ENCODE measurements around the gene CAPZA3.
"Not testable (repeated sequence)": the region's sequence is repeated elsewhere in the genome, so short reads cannot be mapped to it uniquely, and the experiment has no call there.

The CAPZA3 gene, protein sequence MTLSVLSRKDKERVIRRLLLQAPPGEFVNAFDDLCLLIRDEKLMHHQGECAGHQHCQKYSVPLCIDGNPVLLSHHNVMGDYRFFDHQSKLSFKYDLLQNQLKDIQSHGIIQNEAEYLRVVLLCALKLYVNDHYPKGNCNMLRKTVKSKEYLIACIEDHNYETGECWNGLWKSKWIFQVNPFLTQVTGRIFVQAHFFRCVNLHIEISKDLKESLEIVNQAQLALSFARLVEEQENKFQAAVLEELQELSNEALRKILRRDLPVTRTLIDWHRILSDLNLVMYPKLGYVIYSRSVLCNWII

DNA sequence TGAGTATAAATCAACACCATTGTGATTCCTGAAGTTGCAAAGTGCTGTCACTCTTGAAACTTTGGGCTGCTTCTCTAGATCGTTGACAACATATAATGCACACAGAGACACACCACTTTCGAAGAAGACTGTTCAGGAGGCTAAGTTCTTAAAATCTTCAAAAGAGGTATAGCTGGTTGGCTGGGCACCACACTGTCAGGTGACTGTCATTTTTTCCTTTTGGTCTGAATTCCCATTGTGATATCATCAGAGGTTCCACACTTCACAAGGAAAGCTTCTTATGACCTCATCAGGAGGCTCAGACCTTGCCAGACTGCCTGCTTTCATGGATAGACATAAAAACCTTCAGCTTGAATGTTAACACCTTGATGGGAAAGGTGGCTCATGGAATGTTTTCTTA, at the start of gene CAPZA3, which contains the start of gene PLCZ1:
Gene CAPZA3 (plus strand): TSS at position 301 of the 400 bp plus-strand sequence. CDS start 150 bp downstream, outside the sequence.
Gene PLCZ1 (minus strand): TSS at position 194 of the 400 bp plus-strand sequence. CDS start 641 bp downstream, outside the sequence.
- no peak for DNase-seq
- ATAC-seq (replicated peaks) = no peak
- H3K4me1 Mint-ChIP-seq = no peaks in the 10 kb centered on the region
- H3K36me3 Mint-ChIP-seq = no peaks in the 10 kb centered on the region
- no peak within 1 kb of the TSS for H3K27ac Mint-ChIP-seq
- H3K27me3 Mint-ChIP-seq = no peaks in the 10 kb centered on the region
- no peak within 1 kb of the TSS for H3K4me3 Mint-ChIP-seq
- peaks cover 5% of the 10 kb centered on the region in 2 donors for H3K9me3 Mint-ChIP-seq

DNA sequence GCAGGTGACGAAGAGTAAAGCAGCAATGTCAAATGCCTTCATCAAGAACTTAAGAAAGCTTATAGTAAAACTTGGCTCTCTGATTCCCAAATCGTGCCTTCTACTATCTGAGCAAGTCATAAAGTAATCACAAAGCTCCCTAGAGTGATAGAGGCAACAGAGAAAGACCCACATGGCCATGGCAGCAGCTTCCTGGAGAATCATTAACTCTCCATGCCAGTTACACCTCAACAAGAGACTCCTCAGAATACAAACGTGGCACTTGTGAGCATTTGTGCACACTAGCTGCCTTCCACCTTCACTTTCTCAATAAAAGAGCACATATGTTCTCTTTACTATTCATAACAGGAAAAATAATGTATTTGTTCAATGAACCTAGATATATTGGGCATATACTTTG, 48.1 kb upstream of the CAPZA3 start:
- ATAC-seq (replicated peaks) = no peak
- H3K4me3 Mint-ChIP-seq = no peak overlapping the region

DNA sequence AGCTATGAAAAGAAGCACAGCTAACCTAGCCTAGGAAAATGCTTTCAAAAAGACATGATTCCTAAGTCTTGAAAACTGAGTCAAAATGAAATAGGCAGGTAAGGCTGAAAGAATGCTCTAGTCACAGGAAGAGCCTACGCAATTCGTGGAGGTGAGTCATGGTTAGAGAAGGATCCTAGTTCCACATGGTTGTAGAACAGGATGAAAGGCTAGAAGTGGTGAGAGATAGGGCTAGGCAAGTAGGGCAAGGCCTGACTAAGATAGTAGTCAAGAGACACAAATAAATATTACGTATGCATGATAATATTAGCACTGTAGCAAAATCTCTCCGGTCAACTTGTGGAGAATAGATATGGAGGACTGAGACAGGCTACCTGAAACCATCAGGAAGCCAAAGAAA, 47.3 kb upstream of the CAPZA3 start:
- DNase-seq = no peak
- Mint-ChIP-seq H3K36me3 (no peaks in the 10 kb centered on the region), H3K4me1 (no peaks in the 10 kb centered on the region)

More for the DNA sequence above, 48.1 kb upstream of the CAPZA3 start:
- Mint-ChIP-seq H3K4me1 (no peaks in the 10 kb centered on the region), H3K36me3 (no peaks in the 10 kb centered on the region), H3K27me3 (no peaks in the 10 kb centered on the region), H3K9me3 (peaks cover 6 to 8% of the 10 kb centered on the region in 2 donors), H3K27ac (no peak overlapping the region)
- DNase-seq = no peak

DNA sequence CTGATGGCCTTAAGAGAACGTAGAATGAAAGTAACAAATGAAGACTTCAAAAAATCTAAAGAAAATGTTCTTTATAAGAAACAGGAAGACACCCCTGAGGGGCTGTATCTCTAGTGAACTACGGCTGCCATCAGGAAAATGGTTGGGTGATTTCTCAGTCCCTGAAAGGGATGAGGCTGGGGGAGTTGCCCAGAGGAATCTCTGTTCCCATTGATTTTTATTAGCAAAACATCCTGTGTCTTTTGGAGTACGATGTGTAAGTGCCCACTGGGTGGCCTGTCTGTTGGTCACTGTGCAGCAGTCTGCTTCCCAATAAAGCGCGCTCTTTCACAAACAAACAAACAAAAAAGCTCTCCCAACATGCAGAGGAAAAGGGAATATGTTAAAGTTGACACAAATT, 43.9 kb upstream of the CAPZA3 start:
- H3K27ac Mint-ChIP-seq; ATAC-seq (replicated peaks); H3K36me3 Mint-ChIP-seq; H3K27me3 Mint-ChIP-seq; DNase-seq; H3K4me3 Mint-ChIP-seq; H3K4me1 Mint-ChIP-seq; H3K9me3 Mint-ChIP-seq: not testable (repeated sequence)

More for the DNA sequence above, 47.3 kb upstream of the CAPZA3 start:
- H3K27me3 Mint-ChIP-seq = no peaks in the 10 kb centered on the region
- no peak overlapping the region for H3K27ac Mint-ChIP-seq
- no peak overlapping the region for H3K4me3 Mint-ChIP-seq
- ATAC-seq (replicated peaks) = no peak
- peaks cover 6 to 8% of the 10 kb centered on the region in 2 donors for H3K9me3 Mint-ChIP-seq

DNA sequence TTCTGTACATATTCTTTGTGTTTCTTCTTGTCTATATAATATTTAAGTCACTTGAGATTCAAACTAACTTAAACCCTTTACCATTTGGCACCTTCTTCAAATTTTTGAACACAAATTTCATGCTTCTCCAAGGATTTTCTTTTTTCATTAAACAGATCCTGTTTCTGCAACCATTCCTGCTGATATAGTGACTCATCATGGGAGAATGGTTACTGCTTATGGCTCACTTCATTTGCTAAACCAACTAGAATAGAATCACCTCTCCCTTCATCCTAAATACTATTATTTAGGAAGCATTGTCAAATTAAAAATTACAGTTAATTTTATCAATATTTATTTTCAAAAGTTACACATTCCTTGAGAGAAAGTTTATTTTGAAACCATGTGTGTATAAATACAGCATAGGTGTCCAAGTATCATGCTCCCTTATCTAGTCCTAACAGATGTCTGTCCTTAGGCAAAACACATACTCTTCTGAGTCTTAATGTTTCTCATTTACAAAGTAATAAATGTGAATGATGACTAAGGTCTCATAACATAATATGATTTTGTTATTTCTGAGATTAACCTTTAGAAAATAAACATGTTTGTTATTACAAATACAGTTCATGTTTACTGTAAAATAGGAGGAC, 40.8 kb upstream of the CAPZA3 start:
- ATAC-seq (replicated peaks) (no peak), DNase-seq (no peak)
- no peak overlapping the region for H3K27ac Mint-ChIP-seq
- no peaks in the 10 kb centered on the region for H3K27me3 Mint-ChIP-seq
- H3K36me3 Mint-ChIP-seq = no peaks in the 10 kb centered on the region
- peaks cover 4 to 8% of the 10 kb centered on the region in 2 donors for H3K9me3 Mint-ChIP-seq
- no peaks in the 10 kb centered on the region for H3K4me1 Mint-ChIP-seq
- no peak overlapping the region for H3K4me3 Mint-ChIP-seq

DNA sequence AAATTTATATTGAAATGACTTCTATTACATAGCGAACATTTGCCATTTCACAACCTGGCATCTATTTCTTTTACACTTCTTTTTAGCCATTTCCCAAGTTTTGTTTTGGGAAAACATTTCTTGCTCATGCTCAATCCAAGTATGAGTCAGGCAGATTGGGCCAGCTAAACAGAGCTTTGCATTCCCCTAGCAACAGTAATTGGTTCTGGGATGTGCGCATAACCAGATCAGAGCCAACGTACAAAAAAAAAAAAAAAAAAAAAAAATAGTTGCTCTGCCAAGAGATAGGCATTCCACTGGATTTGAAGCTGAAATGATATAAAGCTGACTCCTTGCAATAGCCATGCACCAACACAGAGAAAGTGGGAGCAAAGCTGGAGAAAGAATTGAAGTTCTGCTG, 37.6 kb upstream of the CAPZA3 start:
- ATAC-seq (replicated peaks) = no peak
- no peaks in the 10 kb centered on the region for H3K27me3 Mint-ChIP-seq
- no peak for DNase-seq
- H3K36me3 Mint-ChIP-seq = no peaks in the 10 kb centered on the region
- H3K9me3 Mint-ChIP-seq = peaks cover 0 to 10% of the 10 kb centered on the region in 2 donors
- no peak overlapping the region for H3K4me3 Mint-ChIP-seq
- no peak overlapping the region for H3K27ac Mint-ChIP-seq
- no peaks in the 10 kb centered on the region for H3K4me1 Mint-ChIP-seq

DNA sequence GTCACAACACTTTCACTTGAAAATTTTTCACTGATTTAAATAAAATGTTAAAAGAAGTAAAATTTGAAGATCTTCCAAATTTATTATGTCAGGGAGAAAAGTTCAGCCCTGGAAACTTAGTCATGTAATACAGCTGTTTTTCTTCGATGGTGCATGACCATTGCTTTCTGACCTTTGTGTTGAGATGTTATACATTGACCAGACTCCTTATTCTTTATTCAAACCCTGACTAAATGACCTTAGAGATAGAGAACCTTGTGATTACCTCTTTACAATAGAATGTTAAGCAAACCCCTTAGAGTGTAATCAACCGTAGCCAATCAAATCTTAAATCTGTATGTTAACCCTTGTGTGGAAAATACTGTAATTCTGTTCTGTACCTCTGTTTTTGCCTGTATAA, 34.6 kb upstream of the CAPZA3 start:
- Mint-ChIP-seq H3K36me3 (no peaks in the 10 kb centered on the region), H3K27me3 (no peaks in the 10 kb centered on the region), H3K9me3 (peaks cover 5 to 14% of the 10 kb centered on the region in 2 donors), H3K27ac (no peak overlapping the region), H3K4me3 (no peak overlapping the region), H3K4me1 (no peaks in the 10 kb centered on the region)
- no peak for ATAC-seq (replicated peaks)
- no peak for DNase-seq

DNA sequence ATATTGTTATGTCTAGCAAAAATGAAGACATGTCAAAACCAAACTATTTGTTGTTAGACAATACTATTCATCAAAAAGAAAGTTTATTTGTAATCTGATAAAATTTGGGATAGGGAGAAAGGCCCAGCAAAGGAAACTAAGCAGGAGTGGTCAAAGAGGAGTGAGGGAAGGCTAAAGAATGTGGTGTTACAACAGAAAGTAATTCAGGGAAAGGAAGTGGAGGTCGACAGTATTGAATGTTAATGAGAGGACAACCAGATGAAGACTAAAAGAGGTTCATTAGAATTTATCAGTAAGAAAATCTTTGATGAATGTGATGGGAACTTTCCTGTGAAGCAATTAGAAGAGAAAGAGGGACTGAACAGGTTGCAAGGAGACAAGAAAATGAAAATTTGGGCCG, 34.0 kb upstream of the CAPZA3 start:
- Mint-ChIP-seq H3K4me3 (no peak overlapping the region), H3K4me1 (no peaks in the 10 kb centered on the region), H3K27me3 (no peaks in the 10 kb centered on the region), H3K27ac (no peak overlapping the region), H3K9me3 (peaks cover 5 to 15% of the 10 kb centered on the region in 2 donors), H3K36me3 (no peaks in the 10 kb centered on the region)
- no peak for ATAC-seq (replicated peaks)
- no peak for DNase-seq

DNA sequence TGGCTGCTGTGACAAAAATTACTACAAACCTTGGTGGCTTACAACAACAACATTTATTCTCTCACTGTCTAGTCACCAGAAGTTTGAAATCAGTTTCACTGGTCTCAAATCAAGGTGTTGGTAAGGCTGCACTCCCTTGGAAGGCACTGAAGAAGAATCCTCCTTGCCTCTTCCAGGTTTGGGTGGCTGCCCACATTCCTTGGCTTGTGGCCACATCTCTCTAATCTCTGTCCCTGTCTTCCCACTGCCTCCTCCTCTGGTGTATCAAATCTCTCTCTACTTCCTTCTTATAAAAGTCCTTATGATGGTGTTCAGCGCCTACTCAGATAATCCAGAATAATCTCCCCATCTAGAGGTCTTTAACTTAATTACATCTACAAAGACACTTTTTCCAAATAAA, 31.1 kb upstream of the CAPZA3 start:
- Mint-ChIP-seq H3K27me3 (no peaks in the 10 kb centered on the region), H3K27ac (no peak overlapping the region), H3K4me1 (no peaks in the 10 kb centered on the region), H3K9me3 (peaks cover 10 to 17% of the 10 kb centered on the region in 2 donors), H3K36me3 (no peaks in the 10 kb centered on the region), H3K4me3 (no peak overlapping the region)
- DNase-seq = no peak
- no peak for ATAC-seq (replicated peaks)

DNA sequence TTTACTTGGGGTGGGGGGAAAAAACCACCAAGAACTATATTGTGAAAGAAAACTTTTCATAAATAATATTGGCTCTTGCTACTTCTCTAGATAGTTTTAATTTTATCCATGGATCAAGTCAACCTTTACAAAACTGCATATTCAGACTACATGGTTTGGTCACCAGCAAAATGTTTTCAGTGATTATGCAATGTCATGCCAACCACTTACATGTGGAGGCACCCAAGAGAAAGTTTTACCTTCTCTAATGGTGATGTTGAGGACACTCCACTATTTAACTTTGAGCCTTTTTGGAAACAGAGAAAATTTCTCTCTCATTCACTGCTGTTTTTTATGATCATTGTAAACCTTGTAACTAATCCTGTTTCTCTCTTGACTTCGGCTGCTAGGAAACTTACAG, 21.7 kb upstream of the CAPZA3 start:
- no peaks in the 10 kb centered on the region for H3K4me1 Mint-ChIP-seq
- H3K36me3 Mint-ChIP-seq = no peaks in the 10 kb centered on the region
- H3K27ac Mint-ChIP-seq = no peak overlapping the region

DNA sequence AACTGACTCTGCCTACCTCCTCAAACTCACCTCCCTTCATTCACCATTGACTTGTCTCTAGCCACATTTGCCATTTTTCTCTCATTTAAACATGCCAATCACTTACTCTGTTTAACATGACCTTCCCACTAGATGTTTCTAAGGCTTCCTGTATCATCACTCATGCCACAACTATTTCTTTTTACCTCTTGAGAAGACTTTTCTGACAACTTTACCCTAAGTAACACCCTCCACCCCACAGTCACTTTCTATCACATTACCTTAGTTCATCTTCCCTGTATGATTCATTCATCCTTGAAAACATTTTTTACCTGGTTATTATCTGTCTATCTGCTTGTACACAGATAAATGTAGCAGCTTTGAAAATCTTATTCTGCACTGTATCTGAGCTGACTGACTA, 19.5 kb upstream of the CAPZA3 start:
- H3K4me1 Mint-ChIP-seq = no peaks in the 10 kb centered on the region

More for the DNA sequence above, 21.7 kb upstream of the CAPZA3 start:
- H3K9me3 Mint-ChIP-seq = peaks cover 0 to 1% of the 10 kb centered on the region in 2 donors
- no peak overlapping the region for H3K4me3 Mint-ChIP-seq
- DNase-seq (no peak), ATAC-seq (replicated peaks) (no peak)
- H3K27me3 Mint-ChIP-seq = no peaks in the 10 kb centered on the region

DNA sequence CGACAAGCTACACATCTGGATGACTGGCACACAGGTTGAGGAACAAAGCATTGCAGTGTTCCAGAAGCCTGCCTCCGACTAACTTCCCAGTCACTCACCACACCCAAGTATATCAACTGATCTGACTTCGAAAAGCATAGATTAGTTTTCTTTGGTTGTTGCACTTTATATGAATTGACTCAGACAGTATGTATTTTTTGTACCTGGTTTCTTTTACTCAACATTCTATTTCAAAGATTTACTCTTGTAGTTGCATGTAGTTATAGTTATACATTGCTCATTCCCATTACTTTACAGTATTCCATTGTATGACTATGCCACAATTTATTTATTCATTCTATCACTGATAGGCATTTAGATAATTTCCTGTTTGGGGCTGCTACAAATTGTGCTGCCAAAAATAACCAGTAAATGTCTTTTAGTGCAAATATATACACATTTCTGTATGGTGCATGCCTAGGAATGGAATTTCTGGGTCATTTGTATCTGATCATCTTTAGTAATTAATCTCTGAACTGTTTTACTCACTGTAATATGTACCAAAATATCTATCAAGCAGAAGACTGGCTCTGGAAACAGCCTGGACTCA, 17.9 kb upstream of the CAPZA3 start:
- Mint-ChIP-seq H3K27ac (no peak overlapping the region), H3K9me3 (peaks cover 3 to 7% of the 10 kb centered on the region in 2 donors), H3K36me3 (no peaks in the 10 kb centered on the region), H3K4me3 (no peak overlapping the region), H3K27me3 (no peaks in the 10 kb centered on the region), H3K4me1 (no peaks in the 10 kb centered on the region)
- DNase-seq = no peak
- ATAC-seq (replicated peaks) = no peak

More for the DNA sequence above, 19.5 kb upstream of the CAPZA3 start:
- no peak for DNase-seq
- Mint-ChIP-seq H3K9me3 (peaks cover 0 to 1% of the 10 kb centered on the region in 2 donors), H3K4me3 (no peak overlapping the region), H3K27ac (no peak overlapping the region), H3K27me3 (no peaks in the 10 kb centered on the region), H3K36me3 (no peaks in the 10 kb centered on the region)
- ATAC-seq (replicated peaks) = no peak

DNA sequence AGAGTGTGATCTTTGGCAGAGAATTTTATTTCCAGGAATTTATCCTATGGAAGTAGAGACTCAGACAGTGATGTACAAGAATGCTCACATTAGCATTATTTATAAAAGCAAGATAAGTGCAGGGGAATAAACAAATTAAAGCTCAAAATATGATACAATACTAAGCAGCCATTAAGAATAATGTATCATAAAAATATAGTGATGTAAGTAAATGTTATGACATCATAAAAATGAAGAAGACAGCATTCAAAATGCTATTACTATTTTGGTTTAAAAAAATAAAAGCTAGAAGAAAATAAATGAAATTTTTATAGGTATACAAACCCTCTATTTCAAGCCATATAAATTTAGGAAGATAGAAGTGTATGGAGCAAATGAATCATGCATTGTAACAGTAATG, 17.2 kb upstream of the CAPZA3 start:
- Mint-ChIP-seq H3K4me1 (no peaks in the 10 kb centered on the region), H3K27me3 (no peaks in the 10 kb centered on the region), H3K27ac (no peak overlapping the region), H3K9me3 (peaks cover 3 to 7% of the 10 kb centered on the region in 2 donors), H3K4me3 (no peak overlapping the region), H3K36me3 (no peaks in the 10 kb centered on the region)
- no peak for ATAC-seq (replicated peaks)
- DNase-seq = no peak

DNA sequence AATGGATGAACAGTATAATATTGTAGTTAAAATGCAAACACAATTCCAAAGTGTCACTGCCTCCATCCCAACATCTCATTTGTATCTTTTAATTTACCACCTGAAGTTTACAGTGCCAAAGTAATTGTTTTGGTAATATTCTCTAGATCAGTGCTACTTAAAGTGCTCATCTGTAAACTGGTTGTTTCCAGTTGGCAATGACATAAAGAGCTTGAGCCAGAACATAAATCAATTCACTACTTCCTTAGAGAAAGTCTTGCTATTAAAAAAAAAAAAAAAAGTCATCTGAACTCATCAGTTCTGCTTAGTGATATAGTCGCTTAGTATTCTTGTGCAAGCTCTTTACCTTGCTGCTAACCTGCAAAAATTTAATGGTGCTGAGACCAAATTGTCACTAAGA, 16.5 kb upstream of the CAPZA3 start:
- no peak for ATAC-seq (replicated peaks)
- Mint-ChIP-seq H3K4me3 (no peak overlapping the region), H3K36me3 (no peaks in the 10 kb centered on the region), H3K27me3 (no peaks in the 10 kb centered on the region), H3K9me3 (peaks cover 3 to 7% of the 10 kb centered on the region in 2 donors), H3K27ac (no peak overlapping the region), H3K4me1 (no peaks in the 10 kb centered on the region)
- DNase-seq = no peak

DNA sequence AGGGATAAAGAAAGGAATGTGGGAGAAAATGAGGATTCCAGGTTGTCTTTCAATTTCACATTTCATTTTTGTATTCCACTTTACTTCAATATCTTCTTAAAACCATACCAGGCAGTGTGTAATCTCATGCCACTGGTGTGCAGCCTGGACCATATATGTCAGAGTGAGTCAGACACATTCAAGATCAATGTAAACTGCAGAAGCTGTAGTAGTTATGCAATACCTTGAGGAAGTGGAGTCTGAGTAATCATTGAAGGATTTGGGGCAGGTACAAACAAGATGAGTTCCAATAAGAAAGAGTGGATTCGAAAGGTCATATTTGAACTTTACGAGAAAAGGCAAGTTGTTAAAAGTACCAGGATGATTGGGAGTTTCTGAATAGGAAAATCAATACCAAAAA, 14.2 kb upstream of the CAPZA3 start:
- no peak for DNase-seq
- no peaks in the 10 kb centered on the region for H3K36me3 Mint-ChIP-seq
- H3K27ac Mint-ChIP-seq = no peak overlapping the region
- no peak for ATAC-seq (replicated peaks)
- H3K27me3 Mint-ChIP-seq = no peaks in the 10 kb centered on the region
- peaks cover 1 to 7% of the 10 kb centered on the region in 2 donors for H3K9me3 Mint-ChIP-seq
- no peaks in the 10 kb centered on the region for H3K4me1 Mint-ChIP-seq
- no peak overlapping the region for H3K4me3 Mint-ChIP-seq

Data from stimulated activated naive B cell treated with anti-CD40 and anti-IgM and Interleukin-4, amounts not matched to agents 10 μg/mL and 1 μg/mL and 100 μg/mL, for 72 hours (primary cell).